DND-41 (cell line): ENCODE results near the gene UBAC1.
A peak's percentile ranks its signal among the peaks of the same experiment; 100 is the strongest.

Experiments
- ATAC-seq: fragments of 200-7000 bp; cut with Tn5 transposase; 3 replicates; pipeline ENCODE4 v1.9.1; 2021; ENCODE audit warnings: low read depth; ENCODE audit not compliant: insufficient read depth
- DNase-seq: peaks from one replicate; pipeline ENCODE4 v3.0.0-alpha.2; 2020
- H2AFZ ChIP-seq: 2 replicates; pipeline ENCODE4 v1.6.0; 2012; ENCODE audit warnings: low read depth, low read length
- H3K27ac ChIP-seq: 2 replicates; pipeline ENCODE4 v1.5.1; 2012; ENCODE audit warnings: low read length, inconsistent platforms
- H3K27me3 ChIP-seq: fragments of 200-600 bp; sonication (generic); 2 replicates; pipeline ENCODE4 v1.6.0; 2012; ENCODE audit warnings: low read length, mild to moderate bottlenecking, inconsistent platforms; ENCODE audit not compliant: insufficient read depth, poor library complexity
- H3K36me3 ChIP-seq: 2 replicates; pipeline ENCODE4 v1.5.1; 2012; ENCODE audit warnings: low read length, inconsistent platforms; ENCODE audit not compliant: insufficient read depth
- H3K4me1 ChIP-seq: 2 replicates; pipeline ENCODE4 v1.5.1; 2012; ENCODE audit warnings: mild to moderate bottlenecking, low read length; ENCODE audit not compliant: insufficient read depth
- H3K4me2 ChIP-seq: 2 replicates; pipeline ENCODE4 v1.6.0; 2012; ENCODE audit warnings: mild to moderate bottlenecking, moderate library complexity, low read length, inconsistent platforms; ENCODE audit not compliant: insufficient read depth
- H3K4me3 ChIP-seq, 2 experiments: fragments of 200-600 bp in 1 of 2; shearing (Covaris generic) in 1 of 2; 2 replicates each; pipeline ENCODE4 v1.5.1; 2012 to 2016; ENCODE audit warnings: inconsistent platforms in 2 of 2, low read length in 2 of 2, mild to moderate bottlenecking in 2 of 2, low read depth in 1 of 2, moderate library complexity in 1 of 2
- H3K79me2 ChIP-seq: 2 replicates; pipeline ENCODE4 v1.6.0; 2012; ENCODE audit warnings: low read length, inconsistent platforms; ENCODE audit not compliant: insufficient read depth
- H3K9ac ChIP-seq: 2 replicates; pipeline ENCODE4 v1.6.0; 2012; ENCODE audit warnings: low read depth, mild to moderate bottlenecking, inconsistent platforms, low read length, moderate library complexity
- H3K9me3 ChIP-seq: 2 replicates; pipeline ENCODE4 v1.5.1; 2012; ENCODE audit warnings: low read length, moderate library complexity, mild to moderate bottlenecking, inconsistent platforms; ENCODE audit not compliant: insufficient read depth, severe bottlenecking
- H4K20me1 ChIP-seq: 2 replicates; pipeline ENCODE4 v1.6.0; 2012; ENCODE audit warnings: low read length; ENCODE audit not compliant: insufficient read depth
- CTCF ChIP-seq: IDR thresholded peaks from 2 replicates; pipeline ENCODE4 v1.5.1; 2012; ENCODE audit warnings: borderline replicate concordance, low read length, moderate library complexity, mild to moderate bottlenecking; ENCODE audit not compliant: poor library complexity, severe bottlenecking; ENCODE audit errors: extremely low read depth
- EZH2 ChIP-seq: IDR thresholded peaks from 3 replicates; pipeline ENCODE4 v1.6.1; 2012; ENCODE audit warnings: borderline replicate concordance, low read depth, mild to moderate bottlenecking, moderate library complexity, low read length, inconsistent platforms; ENCODE audit not compliant: severe bottlenecking

Gene UBAC1

DNA sequence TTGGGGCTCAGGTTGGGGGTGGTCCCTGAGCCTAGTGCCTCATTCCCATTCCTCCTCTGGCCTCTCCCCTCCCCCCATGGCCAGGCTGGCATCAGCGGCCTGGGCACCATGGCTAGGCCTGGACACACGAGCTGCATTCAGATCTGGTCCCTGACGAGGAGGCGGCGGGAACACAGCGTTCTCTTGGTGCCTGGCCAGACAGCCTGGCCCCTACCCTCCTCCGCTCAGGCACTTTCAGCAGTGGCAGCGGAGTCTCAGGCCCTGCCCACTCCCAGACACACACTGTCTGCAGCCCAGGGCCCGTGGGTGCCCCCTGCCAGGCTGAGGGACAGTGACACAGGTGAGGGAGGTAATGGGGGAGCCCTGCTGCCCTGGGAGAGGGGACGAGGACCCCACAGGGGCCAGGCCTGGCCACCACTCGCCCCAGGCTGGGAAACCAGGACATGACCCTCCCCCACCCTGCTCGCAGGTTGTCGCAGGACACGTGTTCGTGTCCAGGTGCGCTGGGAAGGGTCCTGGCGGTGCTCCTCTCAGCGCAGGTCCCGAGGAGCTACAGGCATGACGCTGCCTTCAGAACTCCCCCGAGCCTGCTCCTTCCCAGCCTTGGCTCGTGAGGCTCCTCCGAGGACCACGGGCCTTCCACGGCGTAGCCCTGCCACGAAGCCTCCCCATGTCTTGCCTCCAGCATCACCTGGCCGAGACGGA lies 19.9 kb upstream of the UBAC1 start:
- no peak overlapping the region for H3K9ac ChIP-seq

GRCh38 chr9:135979547-135980166 lies 18.5 kb upstream of the UBAC1 start:
- TF ChIP-seq EZH2 (no peak), CTCF (no peak)
- ATAC-seq (no peak), DNase-seq (no peak)
- H3K27ac ChIP-seq, result no peak overlapping the region
- no peaks in the 10 kb centered on the region; the same call in 1 of the 2 replicates for H4K20me1 ChIP-seq
- no peak overlapping the region for H3K9ac ChIP-seq
- H3K4me2 ChIP-seq, result no peak overlapping the region
- no peaks in the 10 kb centered on the region for H3K4me1 ChIP-seq
- no peaks in the 10 kb centered on the region for H3K79me2 ChIP-seq
- no peak overlapping the region for H2AFZ ChIP-seq
- H3K9me3 ChIP-seq, result no peaks in the 10 kb centered on the region
- no peak overlapping the region for H3K4me3 ChIP-seq
- H3K27me3 ChIP-seq, result peaks cover 8% of the 10 kb centered on the region
- no peaks in the 10 kb centered on the region for H3K36me3 ChIP-seq

More for the DNA sequence above, 19.9 kb upstream of the UBAC1 start:
- no peak overlapping the region for H3K4me2 ChIP-seq
- H3K27ac ChIP-seq, result no peak overlapping the region
- H3K9me3 ChIP-seq, result no peaks in the 10 kb centered on the region
- H3K79me2 ChIP-seq, result no peaks in the 10 kb centered on the region
- H4K20me1 ChIP-seq, result no peaks in the 10 kb centered on the region; the same call in 1 of the 2 replicates
- no peak overlapping the region for H2AFZ ChIP-seq
- TF ChIP-seq EZH2 (no peak), CTCF (no peak)
- H3K4me1 ChIP-seq, result no peaks in the 10 kb centered on the region
- H3K36me3 ChIP-seq, result no peaks in the 10 kb centered on the region
- H3K4me3 ChIP-seq, result no peak overlapping the region
- no peak for ATAC-seq
- no peak for DNase-seq
- H3K27me3 ChIP-seq, result peaks cover 8% of the 10 kb centered on the region

- no peak overlapping the region for H3K9ac ChIP-seq
- no peaks in the 10 kb centered on the region for H3K9me3 ChIP-seq
- no peaks in the 10 kb centered on the region for H3K79me2 ChIP-seq
- DNase-seq (peak; percentile 24), ATAC-seq (peak; percentile 54)
- no peak overlapping the region for H3K4me2 ChIP-seq
- H3K36me3 ChIP-seq, result no peaks in the 10 kb centered on the region
- no peaks in the 10 kb centered on the region for H3K4me1 ChIP-seq
- H3K27me3 ChIP-seq, result peaks cover 5% of the 10 kb centered on the region
- H3K27ac ChIP-seq, result no peak overlapping the region
- no peak overlapping the region for H2AFZ ChIP-seq
- no peaks in the 10 kb centered on the region; the same call in 1 of the 2 replicates for H4K20me1 ChIP-seq
- TF ChIP-seq EZH2 (no peak), CTCF (no peak)
- H3K4me3 ChIP-seq, result no peak overlapping the region
Measured at GRCh38 chr9:135978642-135979546, 17.7 kb upstream of the UBAC1 start.
